Osteoblast (primary cell): ENCODE data around the gene AKR1A1. TPM values are rescaled to one million over a fixed set of nuclear protein-coding genes. Genes with fewer than 3 reads are reported as not detected.
A peak's percentile ranks its signal among the peaks of the same experiment; 100 is the strongest.

Experiments used
- DNase-seq: peaks from one replicate; pipeline ENCODE4 v3.0.0; 2011; ENCODE audit warnings: low spot score, mixed read lengths; ENCODE audit not compliant: insufficient read length; ENCODE audit errors: missing footprints
- H2AFZ ChIP-seq: 2 replicates; pipeline ENCODE4 v1.6.0; 2011; ENCODE audit warnings: mild to moderate bottlenecking, low read length
- H3K27ac ChIP-seq: 2 replicates; pipeline ENCODE4 v1.5.1; 2011; ENCODE audit warnings: mild to moderate bottlenecking, low read depth, low read length, moderate library complexity
- H3K27me3 ChIP-seq: 2 replicates; pipeline ENCODE4 v1.6.0; 2012; ENCODE audit warnings: mild to moderate bottlenecking, control low read depth, inconsistent platforms, low read length, moderate library complexity; ENCODE audit not compliant: insufficient read depth
- H3K36me3 ChIP-seq: 2 replicates; pipeline ENCODE4 v1.5.1; 2011; ENCODE audit warnings: mild to moderate bottlenecking, low read length, control low read depth, moderate library complexity; ENCODE audit not compliant: insufficient read depth
- H3K4me1 ChIP-seq: 2 replicates; pipeline ENCODE4 v1.5.1; 2011; ENCODE audit warnings: mild to moderate bottlenecking, low read length, control low read depth, moderate library complexity; ENCODE audit not compliant: insufficient read depth
- H3K4me2 ChIP-seq: 2 replicates; pipeline ENCODE4 v1.6.0; 2011; ENCODE audit warnings: mild to moderate bottlenecking, low read length; ENCODE audit not compliant: insufficient read depth
- H3K4me3 ChIP-seq: fragments of 200-600 bp; sonication (generic); 3 replicates; pipeline ENCODE4 v1.5.1; 2012; ENCODE audit warnings: mild to moderate bottlenecking, low read length, inconsistent platforms; ENCODE audit not compliant: insufficient read depth
- H3K79me2 ChIP-seq: 2 replicates; pipeline ENCODE4 v1.6.0; 2012; ENCODE audit warnings: mild to moderate bottlenecking, low read length, control low read depth, inconsistent platforms; ENCODE audit not compliant: insufficient read depth
- H3K9me3 ChIP-seq: 2 replicates; pipeline ENCODE4 v1.5.1; 2011; ENCODE audit warnings: low read depth, low read length, control low read depth
- H4K20me1 ChIP-seq: 2 replicates; pipeline ENCODE4 v1.6.0; 2012; ENCODE audit warnings: mild to moderate bottlenecking, low read length, control low read depth; ENCODE audit not compliant: insufficient read depth
- CTCF ChIP-seq: IDR thresholded peaks from 2 replicates; pipeline ENCODE4 v1.5.1; 2011; ENCODE audit warnings: mild to moderate bottlenecking, low read depth, low read length, moderate library complexity; ENCODE audit errors: extremely low read depth
- total RNA-seq: library from RNA; depleted of rRNA; stranded (reverse); fragments of >200 nt; gene quantifications from 2 replicates; pipeline ENCODE4 v1.2.3, GENCODE V29; 2012

Gene AKR1A1
- total RNA-seq, 1 donor: 136 TPM

- no peaks in the 10 kb centered on the region for H3K27me3 ChIP-seq
- no peak overlapping the region for H2AFZ ChIP-seq
- no peak overlapping the region for H3K4me2 ChIP-seq
- no peak overlapping the region for H3K27ac ChIP-seq
- no peaks in the 10 kb centered on the region for H3K4me1 ChIP-seq
- H3K79me2 ChIP-seq: no peaks in the 10 kb centered on the region
- H4K20me1 ChIP-seq: no peaks in the 10 kb centered on the region
- no peaks in the 10 kb centered on the region for H3K9me3 ChIP-seq
- H3K36me3 ChIP-seq: peaks cover 32% of the 10 kb centered on the region
- H3K4me3 ChIP-seq: no peak overlapping the region
- no peak for DNase-seq
- TF ChIP-seq CTCF: no peak
These were observed 43.4 kb upstream of the AKR1A1 start for GRCh38 chr1:45507195-45507594.

GRCh38 chr1:45507893-45508292 lies 42.7 kb upstream of the AKR1A1 start:
- no peak overlapping the region for H2AFZ ChIP-seq
- DNase-seq: no peak
- peaks cover 38% of the 10 kb centered on the region for H3K36me3 ChIP-seq
- no peak for TF ChIP-seq CTCF
- no peaks in the 10 kb centered on the region for H3K79me2 ChIP-seq
- no peak overlapping the region for H3K4me3 ChIP-seq
- no peaks in the 10 kb centered on the region for H3K27me3 ChIP-seq
- no peaks in the 10 kb centered on the region for H3K9me3 ChIP-seq
- H3K4me1 ChIP-seq: no peaks in the 10 kb centered on the region
- H4K20me1 ChIP-seq: peaks cover 2% of the 10 kb centered on the region
- no peak overlapping the region for H3K27ac ChIP-seq
- H3K4me2 ChIP-seq: no peak overlapping the region

- Histone ChIP-seq H3K4me2 (no peak overlapping the region), H3K9me3 (no peaks in the 10 kb centered on the region), H3K36me3 (peaks cover 44% of the 10 kb centered on the region), H3K4me1 (no peaks in the 10 kb centered on the region), H3K27me3 (no peaks in the 10 kb centered on the region), H3K27ac (no peak overlapping the region), H3K4me3 (no peak overlapping the region), H2AFZ (no peak overlapping the region), H3K79me2 (no peaks in the 10 kb centered on the region), H4K20me1 (peaks cover 2% of the 10 kb centered on the region)
- TF ChIP-seq CTCF: peak; percentile 18
- DNase-seq: no peak
These were observed 42.1 kb upstream of the AKR1A1 start for GRCh38 chr1:45508295-45509151.
